Astrocyte (in vitro differentiated cells and primary cell): ENCODE results near the gene CPNE4. TPM values are rescaled to one million over a fixed set of nuclear protein-coding genes. Genes with fewer than 3 reads are reported as not detected.

Experiments
- DNase-seq: peaks from one replicate; pipeline ENCODE4 v3.0.0-alpha.2; 2010; ENCODE audit warnings: low read depth
- FAIRE-seq: peaks from 2 replicates; lab custom pipeline; 2011; peaks lifted over from hg19 to GRCh38; lab: Jason Lieb, UNC
- H2AFZ ChIP-seq: 2 replicates; pipeline ENCODE4 v1.6.0; 2012; ENCODE audit warnings: low read depth, low read length, inconsistent platforms
- H3K27ac ChIP-seq: 2 replicates; pipeline ENCODE4 v1.5.1; 2011; ENCODE audit warnings: low read depth, low read length, inconsistent platforms
- H3K27me3 ChIP-seq: 2 replicates; pipeline ENCODE4 v1.6.0; 2011; ENCODE audit warnings: low read length, inconsistent platforms; ENCODE audit not compliant: insufficient read depth
- H3K36me3 ChIP-seq: 2 replicates; pipeline ENCODE4 v1.5.1; 2011; ENCODE audit warnings: low read length, inconsistent platforms; ENCODE audit not compliant: insufficient read depth
- H3K4me1 ChIP-seq: 2 replicates; pipeline ENCODE4 v1.5.1; 2011; ENCODE audit warnings: low read length, inconsistent platforms; ENCODE audit not compliant: insufficient read depth
- H3K4me2 ChIP-seq: 2 replicates; pipeline ENCODE4 v1.6.0; 2012; ENCODE audit warnings: low read length, inconsistent platforms
- H3K4me3 ChIP-seq: 2 replicates; pipeline ENCODE4 v1.5.1; 2011; ENCODE audit warnings: low read depth, mild to moderate bottlenecking, low read length, inconsistent platforms; ENCODE audit not compliant: insufficient read depth
- H3K79me2 ChIP-seq: 2 replicates; pipeline ENCODE4 v1.6.0; 2012; ENCODE audit warnings: mild to moderate bottlenecking, low read length, inconsistent platforms; ENCODE audit not compliant: insufficient read depth
- H3K9ac ChIP-seq: 2 replicates; pipeline ENCODE4 v1.6.0; 2012; ENCODE audit warnings: mild to moderate bottlenecking, low read length, inconsistent platforms
- H3K9me3 ChIP-seq: 2 replicates; pipeline ENCODE4 v1.5.1; 2012; ENCODE audit warnings: low read depth, mild to moderate bottlenecking, low read length, inconsistent platforms; ENCODE audit not compliant: insufficient read depth
- H4K20me1 ChIP-seq: 2 replicates; pipeline ENCODE4 v1.6.0; 2012; ENCODE audit warnings: low read length, inconsistent platforms; ENCODE audit not compliant: insufficient read depth
- H3K27ac Mint-ChIP-seq: one replicate; pipeline ENCODE4 v1.8.0; 2021; ENCODE audit warnings: mild to moderate bottlenecking, mixed read lengths; ENCODE audit not compliant: unreplicated experiment
- H3K27me3 Mint-ChIP-seq: one replicate; pipeline ENCODE4 v1.8.0; 2021; ENCODE audit warnings: low read depth, mixed read lengths; ENCODE audit not compliant: unreplicated experiment
- H3K36me3 Mint-ChIP-seq: one replicate; pipeline ENCODE4 v1.8.0; 2021; ENCODE audit warnings: low read depth, mixed read lengths; ENCODE audit not compliant: unreplicated experiment
- H3K4me1 Mint-ChIP-seq: one replicate; pipeline ENCODE4 v1.8.0; 2021; ENCODE audit warnings: low read depth, mixed read lengths; ENCODE audit not compliant: unreplicated experiment
- H3K4me3 Mint-ChIP-seq: one replicate; pipeline ENCODE4 v1.8.0; 2021; ENCODE audit warnings: mild to moderate bottlenecking, moderate library complexity, mixed read lengths; ENCODE audit not compliant: unreplicated experiment
- H3K9me3 Mint-ChIP-seq: one replicate; pipeline ENCODE4 v1.8.0; 2021; ENCODE audit warnings: mild to moderate bottlenecking, mixed read lengths; ENCODE audit not compliant: unreplicated experiment
- CTCF ChIP-seq: IDR thresholded peaks from 2 replicates; pipeline ENCODE4 v1.5.1; 2011; ENCODE audit warnings: low read depth, mild to moderate bottlenecking, inconsistent platforms, low read length, moderate library complexity; ENCODE audit not compliant: insufficient read depth
- EZH2 ChIP-seq: IDR thresholded peaks from 2 replicates; pipeline ENCODE4 v1.6.1; 2012; ENCODE audit warnings: mild to moderate bottlenecking, low read length, inconsistent platforms; ENCODE audit not compliant: insufficient read depth
- total RNA-seq: library from RNA; stranded (reverse); gene quantifications from 2 replicates; pipeline ENCODE4 v1.2.1, GENCODE V29; 2021

Gene CPNE4
- total RNA-seq, 1 donor from 2014 or later = 0.68 TPM

GRCh38 chr3:131738095-131738494 lies 296.7 kb downstream of the CPNE4 start:
- Histone ChIP-seq H3K79me2 (no peaks in the 10 kb centered on the region), H3K36me3 (no peaks in the 10 kb centered on the region), H3K27ac (no peak overlapping the region), H4K20me1 (no peaks in the 10 kb centered on the region), H2AFZ (no peak overlapping the region), H3K4me2 (no peak overlapping the region), H3K4me1 (peaks cover 12% of the 10 kb centered on the region), H3K4me3 (no peak overlapping the region), H3K27me3 (no peaks in the 10 kb centered on the region), H3K9me3 (no peaks in the 10 kb centered on the region), H3K9ac (no peak overlapping the region)
- H3K36me3 Mint-ChIP-seq = no peaks in the 10 kb centered on the region
- TF ChIP-seq EZH2 (no peak), CTCF (no peak)
- H3K9me3 Mint-ChIP-seq = peaks cover 2% of the 10 kb centered on the region
- FAIRE-seq (no peak), DNase-seq (no peak)
- peaks cover 8% of the 10 kb centered on the region for H3K4me1 Mint-ChIP-seq
- no peak overlapping the region for H3K27ac Mint-ChIP-seq
- H3K27me3 Mint-ChIP-seq = no peaks in the 10 kb centered on the region
- no peak overlapping the region for H3K4me3 Mint-ChIP-seq

- no peaks in the 10 kb centered on the region for H3K79me2 ChIP-seq
- no peak overlapping the region for H3K27ac Mint-ChIP-seq
- no peaks in the 10 kb centered on the region for H3K36me3 Mint-ChIP-seq
- FAIRE-seq (no peak), DNase-seq (no peak)
- H3K4me1 Mint-ChIP-seq = peaks cover 15% of the 10 kb centered on the region
- no peaks in the 10 kb centered on the region for H3K27me3 ChIP-seq
- H3K36me3 ChIP-seq = no peaks in the 10 kb centered on the region
- H3K9me3 ChIP-seq = no peaks in the 10 kb centered on the region
- no peak overlapping the region for H3K4me3 Mint-ChIP-seq
- no peak overlapping the region for H3K4me3 ChIP-seq
- H3K4me1 ChIP-seq = peaks cover 12% of the 10 kb centered on the region
- H3K27me3 Mint-ChIP-seq = no peaks in the 10 kb centered on the region
- no peaks in the 10 kb centered on the region for H4K20me1 ChIP-seq
- H3K9me3 Mint-ChIP-seq = peaks cover 3% of the 10 kb centered on the region
- peak overlapping the region; percentile 18 for H3K27ac ChIP-seq
- no peak overlapping the region for H2AFZ ChIP-seq
- no peak overlapping the region for H3K9ac ChIP-seq
- H3K4me2 ChIP-seq = peak overlapping the region; percentile 45
- TF ChIP-seq EZH2 = no peak
Observed at GRCh38 chr3:131735544-131735943, 299.3 kb downstream of the CPNE4 start.

GRCh38 chr3:131735116-131735515 lies 299.7 kb downstream of the CPNE4 start:
- H4K20me1 ChIP-seq = no peaks in the 10 kb centered on the region
- Mint-ChIP-seq H3K4me3 (no peak overlapping the region), H3K27me3 (no peaks in the 10 kb centered on the region), H3K9me3 (peaks cover 3% of the 10 kb centered on the region), H3K4me1 (peaks cover 15% of the 10 kb centered on the region), H3K27ac (peak overlapping the region; percentile 94), H3K36me3 (no peaks in the 10 kb centered on the region)
- H3K27me3 ChIP-seq = no peaks in the 10 kb centered on the region
- H3K79me2 ChIP-seq = no peaks in the 10 kb centered on the region
- no peak overlapping the region for H3K4me3 ChIP-seq
- no peaks in the 10 kb centered on the region for H3K36me3 ChIP-seq
- H3K4me2 ChIP-seq = peak overlapping the region; percentile 45
- peak overlapping the region; percentile 63 for H3K27ac ChIP-seq
- no peak overlapping the region for H2AFZ ChIP-seq
- peak overlapping the region; percentile 2 for H3K9ac ChIP-seq
- H3K9me3 ChIP-seq = no peaks in the 10 kb centered on the region
- FAIRE-seq = peak; percentile 78
- H3K4me1 ChIP-seq = peaks cover 12% of the 10 kb centered on the region
- DNase-seq = peak; percentile 65
- TF ChIP-seq EZH2 (no peak), CTCF (no peak)
